ENCODE measurements around the gene COL11A2. TPM values are rescaled to one million over a fixed set of nuclear protein-coding genes. Genes with fewer than 3 reads are reported as not detected.

The COL11A2 gene
- total and polyA plus RNA-seq, 2 experiments from 2014 or later = 1.6 to 2.7 TPM

MicroRNA genes within 50 kb of the gene (microRNA counts, 767-probe panel; counts per million panel counts)
- not detected for microRNA hsa-miR-219-1-3p
- microRNA hsa-miR-219-5p = not detected

Small RNAs within 50 kb of the gene (microRNA-seq; reads per million reads assigned to microRNA genes)
- not detected for gene MIR219A1

Small RNAs within 50 kb of the gene (small RNA-seq; reads per million reads assigned to genes)
- gene MIR219A1 (ENCODE audit: low replicate concordance) = 0.10 reads per million
- not detected for gene RNY4P10 (ENCODE audit: low replicate concordance)

Other genes with a start within 250 kb of the COL11A2 start
- 3.5 and 5.2 TPM in 2 replicates for gene HLA-DMA, start 239.4 kb downstream of the COL11A2 start, total RNA-seq (2014; rRNA removed; shearing (Covaris generic))
- 6.2 and 8.1 TPM in 2 replicates for gene HLA-DMA, start 239.4 kb downstream of the COL11A2 start, polyA plus RNA-seq (2016; fragmentation: Nextera tagmentation; extraction: Ambion mirVana)
- 169 and 182 TPM in 2 replicates for gene BRD2, start 223.9 kb downstream of the COL11A2 start, total RNA-seq (2014; rRNA removed; shearing (Covaris generic))
- gene BRD2, start 223.9 kb downstream of the COL11A2 start, polyA plus RNA-seq (2016; fragmentation: Nextera tagmentation; extraction: Ambion mirVana) = 81.9 and 84.9 TPM in 2 replicates
- 30.5 and 34.2 TPM in 2 replicates for gene HLA-DOA, start 182.9 kb downstream of the COL11A2 start, total RNA-seq (2014; rRNA removed; shearing (Covaris generic))
- gene HLA-DOA, start 182.9 kb downstream of the COL11A2 start, polyA plus RNA-seq (2016; fragmentation: Nextera tagmentation; extraction: Ambion mirVana) = 4.8 TPM in 2 replicates
- gene HLA-DPA1, start 118.8 kb downstream of the COL11A2 start, total RNA-seq (2014; rRNA removed; shearing (Covaris generic)) = 6.6 and 6.9 TPM in 2 replicates
- 3.9 and 4.1 TPM in 2 replicates for gene HLA-DPA1, start 118.8 kb downstream of the COL11A2 start, polyA plus RNA-seq (2016; fragmentation: Nextera tagmentation; extraction: Ambion mirVana)
- 32.1 and 37.6 TPM in 2 replicates for gene HLA-DPB1, start 116.5 kb downstream of the COL11A2 start, total RNA-seq (2014; rRNA removed; shearing (Covaris generic))
- gene HLA-DPB1, start 116.5 kb downstream of the COL11A2 start, polyA plus RNA-seq (2016; fragmentation: Nextera tagmentation; extraction: Ambion mirVana) = 19.8 and 22.0 TPM in 2 replicates
- gene RXRB, start 8.2 kb upstream of the COL11A2 start, total RNA-seq (2014; rRNA removed; shearing (Covaris generic)) = 11.3 and 11.6 TPM in 2 replicates
- gene RXRB, start 8.2 kb upstream of the COL11A2 start, polyA plus RNA-seq (2016; fragmentation: Nextera tagmentation; extraction: Ambion mirVana) = 6.7 and 6.9 TPM in 2 replicates
- gene SLC39A7, start 8.4 kb upstream of the COL11A2 start, total RNA-seq (2014; rRNA removed; shearing (Covaris generic)) = 75.9 and 79.9 TPM in 2 replicates
- gene SLC39A7, start 8.4 kb upstream of the COL11A2 start, polyA plus RNA-seq (2016; fragmentation: Nextera tagmentation; extraction: Ambion mirVana) = 9.0 and 9.2 TPM in 2 replicates
- 8.9 and 16.0 TPM in 2 replicates for gene HSD17B8, start 12.2 kb upstream of the COL11A2 start, total RNA-seq (2014; rRNA removed; shearing (Covaris generic))
- gene HSD17B8, start 12.2 kb upstream of the COL11A2 start, polyA plus RNA-seq (2016; fragmentation: Nextera tagmentation; extraction: Ambion mirVana) = 4.3 and 5.6 TPM in 2 replicates
- gene RING1, start 16.0 kb upstream of the COL11A2 start, total RNA-seq (2014; rRNA removed; shearing (Covaris generic)) = 8.0 and 16.0 TPM in 2 replicates
- gene RING1, start 16.0 kb upstream of the COL11A2 start, polyA plus RNA-seq (2016; fragmentation: Nextera tagmentation; extraction: Ambion mirVana) = 6.4 and 8.3 TPM in 2 replicates
- 25.0 and 31.1 TPM in 2 replicates for gene VPS52, start 79.4 kb upstream of the COL11A2 start, total RNA-seq (2014; rRNA removed; shearing (Covaris generic))
- gene VPS52, start 79.4 kb upstream of the COL11A2 start, polyA plus RNA-seq (2016; fragmentation: Nextera tagmentation; extraction: Ambion mirVana) = 20.6 and 27.9 TPM in 2 replicates
- 2,133 and 2,664 TPM in 2 replicates for gene RPS18, start 79.6 kb upstream of the COL11A2 start, total RNA-seq (2014; rRNA removed; shearing (Covaris generic))
- 4,776 and 5,223 TPM in 2 replicates for gene RPS18, start 79.6 kb upstream of the COL11A2 start, polyA plus RNA-seq (2016; fragmentation: Nextera tagmentation; extraction: Ambion mirVana)
- gene B3GALT4, start 84.7 kb upstream of the COL11A2 start, total RNA-seq (2014; rRNA removed; shearing (Covaris generic)) = 1.0 and 2.3 TPM in 2 replicates
- 1.3 and 1.8 TPM in 2 replicates for gene B3GALT4, start 84.7 kb upstream of the COL11A2 start, polyA plus RNA-seq (2016; fragmentation: Nextera tagmentation; extraction: Ambion mirVana)
- gene WDR46, start 96.8 kb upstream of the COL11A2 start, total RNA-seq (2014; rRNA removed; shearing (Covaris generic)) = 104 and 106 TPM in 2 replicates
- 63.9 and 71.4 TPM in 2 replicates for gene WDR46, start 96.8 kb upstream of the COL11A2 start, polyA plus RNA-seq (2016; fragmentation: Nextera tagmentation; extraction: Ambion mirVana)
- 62.2 and 80.4 TPM in 2 replicates for gene PFDN6, start 97.1 kb upstream of the COL11A2 start, total RNA-seq (2014; rRNA removed; shearing (Covaris generic))
- gene PFDN6, start 97.1 kb upstream of the COL11A2 start, polyA plus RNA-seq (2016; fragmentation: Nextera tagmentation; extraction: Ambion mirVana) = 54.0 and 56.1 TPM in 2 replicates
- gene RGL2, start 106.5 kb upstream of the COL11A2 start, total RNA-seq (2014; rRNA removed; shearing (Covaris generic)) = 44.9 and 52.2 TPM in 2 replicates
- gene RGL2, start 106.5 kb upstream of the COL11A2 start, polyA plus RNA-seq (2016; fragmentation: Nextera tagmentation; extraction: Ambion mirVana) = 28.0 and 31.7 TPM in 2 replicates
- 29.1 and 37.5 TPM in 2 replicates for gene TAPBP, start 121.6 kb upstream of the COL11A2 start, total RNA-seq (2014; rRNA removed; shearing (Covaris generic))
- 18.1 and 19.9 TPM in 2 replicates for gene TAPBP, start 121.6 kb upstream of the COL11A2 start, polyA plus RNA-seq (2016; fragmentation: Nextera tagmentation; extraction: Ambion mirVana)
- gene ZBTB22, start 125.3 kb upstream of the COL11A2 start, total RNA-seq (2014; rRNA removed; shearing (Covaris generic)) = 7.7 and 8.8 TPM in 2 replicates
- 1.9 and 3.9 TPM in 2 replicates for gene ZBTB22, start 125.3 kb upstream of the COL11A2 start, polyA plus RNA-seq (2016; fragmentation: Nextera tagmentation; extraction: Ambion mirVana)
- 73.2 and 107 TPM in 2 replicates for gene DAXX, start 130.5 kb upstream of the COL11A2 start, total RNA-seq (2014; rRNA removed; shearing (Covaris generic))
- gene DAXX, start 130.5 kb upstream of the COL11A2 start, polyA plus RNA-seq (2016; fragmentation: Nextera tagmentation; extraction: Ambion mirVana) = 67.4 and 71.0 TPM in 2 replicates
- 61.7 and 64.4 TPM in 2 replicates for gene KIFC1, start 199.4 kb upstream of the COL11A2 start, total RNA-seq (2014; rRNA removed; shearing (Covaris generic))
- 10.1 and 10.3 TPM in 2 replicates for gene KIFC1, start 199.4 kb upstream of the COL11A2 start, polyA plus RNA-seq (2016; fragmentation: Nextera tagmentation; extraction: Ambion mirVana)
- gene PHF1, start 218.5 kb upstream of the COL11A2 start, total RNA-seq (2014; rRNA removed; shearing (Covaris generic)) = 33.2 and 46.7 TPM in 2 replicates
- gene PHF1, start 218.5 kb upstream of the COL11A2 start, polyA plus RNA-seq (2016; fragmentation: Nextera tagmentation; extraction: Ambion mirVana) = 29.4 and 31.4 TPM in 2 replicates
- gene CUTA, start 225.6 kb upstream of the COL11A2 start, total RNA-seq (2014; rRNA removed; shearing (Covaris generic)) = 193 and 207 TPM in 2 replicates
- gene CUTA, start 225.6 kb upstream of the COL11A2 start, polyA plus RNA-seq (2016; fragmentation: Nextera tagmentation; extraction: Ambion mirVana) = 421 and 426 TPM in 2 replicates
- 36.9 and 45.0 TPM in 2 replicates for gene SYNGAP1, start 227.6 kb upstream of the COL11A2 start, total RNA-seq (2014; rRNA removed; shearing (Covaris generic))
- gene SYNGAP1, start 227.6 kb upstream of the COL11A2 start, polyA plus RNA-seq (2016; fragmentation: Nextera tagmentation; extraction: Ambion mirVana) = 12.9 and 13.9 TPM in 2 replicates

Measured in GM23338 (cell line).